ENCODE results near the gene ADSS1. TPM values are rescaled to one million over a fixed set of nuclear protein-coding genes. Genes with fewer than 3 reads are reported as not detected.
A peak's percentile ranks its signal among the peaks of the same experiment; 100 is the strongest.

The ADSS1 gene
- total RNA-seq, 1 donor from 2014 or later, result 5.7 TPM

DNA sequence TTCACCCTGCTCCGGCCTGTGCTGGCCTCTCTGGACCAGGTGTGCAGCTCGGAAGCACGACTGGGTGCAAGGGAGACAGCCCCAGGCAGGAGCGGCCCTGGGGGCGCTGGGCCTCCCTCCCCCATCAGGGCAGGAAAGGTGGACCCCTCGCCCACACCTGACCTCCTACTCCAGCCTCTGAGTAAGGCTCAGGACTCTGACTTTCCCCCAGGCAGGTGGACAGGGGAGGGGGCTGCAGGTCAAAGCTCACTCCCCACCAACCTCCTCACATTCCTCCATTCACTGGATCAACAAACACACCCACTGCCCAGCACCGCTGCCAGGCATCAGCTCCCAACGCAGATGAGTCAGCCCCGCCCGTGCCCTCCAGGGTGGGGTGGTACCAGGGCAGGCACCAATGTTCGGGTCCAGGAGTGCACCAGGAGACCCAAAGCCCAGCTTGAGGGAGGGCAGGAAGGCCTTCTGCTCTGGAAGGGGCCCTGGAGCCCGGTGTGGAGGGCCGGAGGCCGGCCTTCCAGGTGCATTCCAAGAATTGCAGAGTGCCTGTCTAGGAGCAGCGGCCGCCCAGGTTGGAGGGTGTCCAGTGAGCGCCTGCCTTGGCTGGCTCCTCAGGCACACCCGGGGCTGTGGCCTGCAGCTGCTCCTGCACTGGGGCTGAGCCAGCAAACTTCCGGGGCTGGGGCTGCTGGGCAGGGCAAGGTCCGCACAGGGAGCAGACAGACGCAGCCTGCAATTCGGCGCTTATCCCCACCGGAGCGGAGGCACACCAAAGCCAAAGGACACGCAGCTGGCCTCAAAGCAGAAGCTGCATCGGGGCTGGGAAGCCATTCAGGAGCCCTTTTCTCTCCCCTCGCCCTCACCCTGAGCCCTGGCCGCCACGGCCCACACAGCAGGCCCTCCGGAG, 36.2 kb upstream of the ADSS1 start:
- peak; percentile 73 for ATAC-seq

DNA sequence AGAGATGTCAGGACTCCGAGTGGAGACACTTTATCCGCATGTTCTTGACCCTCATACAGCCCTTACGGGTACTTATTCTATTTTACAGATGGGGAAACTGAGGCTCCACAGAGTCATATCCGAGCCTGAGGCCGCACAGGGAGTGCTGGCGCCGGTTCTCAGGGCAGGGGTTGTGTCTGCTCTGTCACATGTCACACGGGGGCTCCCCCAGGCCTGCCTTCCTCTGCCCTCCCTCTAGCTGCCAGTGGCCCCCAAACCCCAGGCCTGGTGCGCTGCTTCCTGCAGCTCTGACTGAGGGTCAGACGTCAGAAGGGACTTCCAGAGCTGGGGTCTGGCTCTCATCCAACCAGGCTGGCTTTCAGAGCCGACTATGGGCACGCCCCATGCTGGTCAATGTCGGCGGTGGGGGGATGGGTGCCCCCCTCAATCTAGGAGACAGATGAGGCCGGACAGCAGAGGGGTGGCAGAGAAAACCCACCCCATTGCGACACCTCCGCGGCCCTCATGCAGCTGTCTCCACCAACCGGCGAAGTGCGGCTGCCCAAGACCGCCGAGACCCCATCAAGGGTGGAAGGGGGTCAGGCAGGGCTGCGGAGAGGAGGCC, 35.4 kb upstream of the ADSS1 start:
- ATAC-seq, result no peak

- ATAC-seq, result peak; percentile 47
These were observed 34.7 kb upstream of the ADSS1 start, which contains the start of gene INF2 for GRCh38 chr14:104689109-104689880. INF2 (plus strand) TSS chr14:104689618; CDS start chr14:104701366, 11,748 bp downstream.

DNA sequence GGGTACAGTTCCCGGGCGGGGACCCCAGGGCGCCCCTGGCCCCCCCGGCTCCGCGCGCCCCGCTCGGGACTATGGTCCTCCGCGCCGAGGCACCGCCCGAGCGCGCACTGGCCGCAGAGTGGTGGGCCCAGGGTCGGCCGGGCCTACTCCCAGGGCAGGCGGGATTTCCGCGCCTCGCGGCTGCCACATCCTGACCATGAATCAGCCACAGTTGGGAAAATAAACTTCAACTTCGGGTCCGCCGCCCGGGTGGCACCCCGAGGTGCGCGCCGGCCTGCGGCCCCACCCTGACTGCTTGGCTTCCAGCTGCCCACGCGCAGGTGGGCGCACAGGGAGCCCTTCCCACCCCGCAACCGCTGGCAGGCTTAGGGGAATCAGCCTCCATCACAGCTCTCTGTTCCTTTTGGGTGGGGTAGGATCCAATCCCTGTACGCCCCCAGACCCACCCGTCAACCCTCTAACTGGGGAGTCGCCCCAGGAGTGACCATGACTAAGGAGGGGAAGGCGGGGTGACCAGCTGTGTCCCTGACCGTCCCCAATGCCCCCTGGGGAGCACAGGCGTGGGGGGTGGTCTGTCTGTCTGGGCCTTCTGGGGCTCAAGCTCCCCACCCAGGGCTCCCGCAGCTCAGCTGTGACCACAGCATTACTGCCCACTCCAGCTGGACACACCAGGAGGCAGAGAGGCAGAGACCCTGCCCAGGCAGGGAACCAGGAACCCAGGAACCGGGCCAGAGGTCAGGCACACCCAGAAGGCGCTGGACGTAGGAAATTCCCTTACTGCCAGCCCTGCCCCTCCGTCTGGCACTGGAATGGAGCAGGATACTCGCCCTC, 33.9 kb upstream of the ADSS1 start:
- peak; percentile 0 for ATAC-seq

GRCh38 chr14:104690861-104691455, 33.1 kb upstream of the ADSS1 start:
- ATAC-seq, result no peak

DNA sequence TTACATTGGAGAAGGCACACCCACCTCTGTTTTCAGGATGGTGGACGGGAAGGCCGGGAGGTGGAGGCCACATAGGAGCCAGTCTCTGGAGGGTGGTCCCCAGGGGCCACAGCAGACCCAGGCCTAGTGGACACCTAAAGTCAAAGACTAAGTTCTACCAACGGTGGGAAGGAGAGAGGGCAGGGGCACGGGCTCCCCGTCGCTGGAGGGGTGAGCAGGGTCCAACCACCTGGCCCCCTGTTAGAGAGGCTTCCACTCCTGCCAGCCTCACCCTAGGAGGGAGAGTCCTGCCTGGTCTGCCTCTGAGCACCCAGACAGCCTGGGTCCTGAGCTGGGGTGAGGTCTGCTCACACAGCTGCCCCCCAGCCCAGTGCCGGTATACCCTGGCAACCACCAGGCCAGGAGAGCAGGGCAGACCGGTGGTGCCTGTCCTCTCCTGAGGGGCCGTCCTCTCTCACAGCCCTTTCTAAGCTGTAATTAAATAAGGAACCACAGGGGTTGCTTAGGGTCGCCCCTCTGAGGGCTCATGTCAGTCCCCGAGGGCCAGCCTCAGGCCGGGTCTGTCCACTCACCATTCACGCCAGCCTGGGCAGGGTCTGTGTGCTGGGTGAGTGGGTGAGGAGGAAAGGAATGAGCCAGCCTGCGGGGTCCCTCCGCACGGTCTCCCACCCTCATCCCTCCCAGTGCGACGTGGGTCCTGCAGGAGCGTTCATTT, 32.3 kb upstream of the ADSS1 start:
- no peak for ATAC-seq

GRCh38 chr14:104692261-104692938, 31.6 kb upstream of the ADSS1 start:
- no peak for ATAC-seq

GRCh38 chr14:104692939-104693315, 31.1 kb upstream of the ADSS1 start:
- no peak for ATAC-seq

- no peak for ATAC-seq
These were observed 30.3 kb upstream of the ADSS1 start for GRCh38 chr14:104693482-104694431.

- no peak for ATAC-seq
These were observed 29.5 kb upstream of the ADSS1 start for GRCh38 chr14:104694475-104694950.

GRCh38 chr14:104694991-104695659, 28.9 kb upstream of the ADSS1 start:
- ATAC-seq, result peak; percentile 26

- no peak for ATAC-seq
These were observed 28.4 kb upstream of the ADSS1 start for GRCh38 chr14:104695660-104696000.

GRCh38 chr14:104696671-104697316, 27.2 kb upstream of the ADSS1 start:
- no peak for ATAC-seq

DNA sequence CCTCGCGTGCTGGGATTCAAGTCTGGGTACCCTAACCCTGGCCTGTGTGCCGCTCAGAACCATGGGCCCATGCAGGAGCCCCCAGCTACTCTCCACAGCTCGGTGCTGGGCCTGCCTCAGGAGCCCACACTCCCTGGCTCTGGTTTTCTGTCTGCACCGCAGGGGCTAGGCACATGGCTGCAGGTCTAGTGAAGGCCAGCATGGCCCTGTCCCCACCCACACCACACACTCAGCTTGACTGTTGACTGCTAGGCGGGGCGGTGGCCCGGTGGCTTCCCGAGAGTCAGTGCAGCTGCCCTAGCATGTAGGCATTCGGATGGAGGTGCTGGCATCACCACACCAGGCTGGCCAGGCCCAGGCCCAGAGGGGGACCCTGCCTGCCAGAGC, 26.7 kb upstream of the ADSS1 start:
- peak; percentile 6 for ATAC-seq

GRCh38 chr14:104697892-104698583, 26.0 kb upstream of the ADSS1 start:
- ATAC-seq, result no peak

DNA sequence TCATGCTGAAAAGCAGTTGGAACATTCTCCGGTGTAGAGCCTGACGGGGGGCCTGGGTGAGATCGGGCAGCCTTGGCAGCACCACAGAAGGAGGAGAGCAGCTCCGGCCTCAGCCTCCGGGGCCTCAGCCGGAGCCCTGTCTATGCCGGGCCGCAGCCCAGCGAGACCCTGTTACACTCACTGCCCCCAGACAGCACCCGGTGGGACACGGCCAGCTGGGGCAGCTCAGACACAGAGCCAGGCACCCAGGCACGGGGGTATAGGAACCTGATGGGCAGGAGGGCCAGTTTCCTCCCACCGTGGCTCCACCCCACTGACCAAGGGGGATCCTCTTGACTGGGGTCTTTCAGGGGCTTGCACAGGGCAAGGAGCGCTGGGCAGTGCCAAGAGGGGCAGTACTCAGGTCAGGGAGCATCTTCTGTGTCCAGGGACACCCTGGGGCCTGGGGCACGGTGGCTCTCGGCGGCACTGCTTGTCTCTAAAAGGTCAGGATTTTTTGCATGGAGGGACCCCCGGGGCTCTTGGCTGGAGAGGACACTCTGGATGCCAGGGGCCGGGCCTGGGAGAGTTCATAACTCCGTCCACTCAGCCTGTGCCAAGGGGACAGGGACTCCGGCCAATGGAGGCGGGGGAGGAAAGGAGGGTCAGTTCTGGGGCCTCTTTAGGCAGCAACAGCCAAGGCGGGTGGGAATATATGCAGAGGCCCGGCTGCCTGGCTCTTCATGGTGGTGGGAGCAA, 25.2 kb upstream of the ADSS1 start:
- no peak for ATAC-seq

DNA sequence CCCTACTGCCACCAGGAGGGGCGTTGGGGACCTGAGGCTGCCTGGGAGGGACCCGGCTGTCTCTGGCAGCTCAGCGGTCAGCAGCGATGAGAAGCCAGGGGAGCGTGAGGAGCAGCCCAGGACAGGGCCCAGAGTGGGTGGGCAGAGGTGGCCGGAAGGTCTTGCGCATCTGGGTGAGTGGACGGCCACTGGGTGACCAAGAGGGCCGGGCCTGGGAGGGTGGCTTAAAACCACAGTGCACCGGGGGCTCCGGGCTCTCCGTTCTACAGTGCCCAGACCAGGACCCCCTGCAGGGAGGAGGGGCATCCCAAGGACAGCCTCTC, 24.6 kb upstream of the ADSS1 start:
- no peak for ATAC-seq
